HCT116 (cell line): ENCODE data around the gene ALDH1A1. TPM values are rescaled to one million over a fixed set of nuclear protein-coding genes. Genes with fewer than 3 reads are reported as not detected.

ENCODE experiments used
- ATAC-seq: fragments of 200-7000 bp; cut with Tn5 transposase; 2 replicates; pipeline ENCODE4 v1.9.1; 2020; ENCODE audit warnings: mild to moderate bottlenecking, moderate library complexity
- BruUV-seq: library from RNA; stranded (reverse); fragments of 400-500 nt; replicated peaks from 2 replicates; lab custom pipeline; 2021; lab: Mats Ljungman, UMichigan
- CTCF ChIA-PET: fragments of 300-600 bp; sonication (Branson Sonifier 250); formaldehyde crosslinking; loops from one replicate; lab custom pipeline; 2021; ENCODE audit warnings: antibody characterized with exemption; lab: Charles Lee
- POLR2A ChIA-PET: fragments of 300-600, 350-600 bp; sonication (Branson Sonifier 250); formaldehyde crosslinking; loops from one replicate; lab custom pipeline; 2021; ENCODE audit warnings: antibody characterized with exemption; lab: Charles Lee
- RAD21 ChIA-PET, 2 experiments: fragments of 300-600 bp; sonication (Branson Sonifier 250); formaldehyde crosslinking; loops; one replicate each; lab custom pipeline; 2023; ENCODE audit warnings: low total read pairs in 2 of 2; ENCODE audit not compliant: uncharacterized antibody in 2 of 2, unreplicated experiment in 2 of 2, low non-redundant PET in 1 of 2; lab: Charles Lee
- DNase-seq: peaks from one replicate; pipeline ENCODE4 v3.0.0-alpha.2; 2010; ENCODE audit warnings: low read depth, low spot score
- H2AFZ ChIP-seq: fragments of 200-600 bp; shearing (Covaris generic), sonication (generic); 2 replicates; pipeline ENCODE4 v1.6.1; 2017; ENCODE audit warnings: low read depth, mixed run types, mixed read lengths, antibody characterized with exemption, low read length; ENCODE audit not compliant: poor library complexity, severe bottlenecking
- H3K27ac ChIP-seq: 2 replicates; pipeline ENCODE4 v1.5.1; 2012; ENCODE audit warnings: low read depth, low read length
- H3K27me3 ChIP-seq: fragments of 200-600 bp; sonication (generic); 2 replicates; pipeline ENCODE4 v1.6.1; 2016; ENCODE audit warnings: mixed run types, low read length, mixed read lengths; ENCODE audit not compliant: insufficient read depth
- H3K36me3 ChIP-seq, 2 experiments: fragments of 200-500 bp in 1 of 2; fragments of 200-600 bp in 1 of 2; sonication (Bioruptor generic) in 1 of 2; sonication (generic) in 1 of 2; 2 replicates each; pipeline versions ENCODE4 v1.5.1 to v1.6.1; 2014 to 2016; ENCODE audit warnings: low read length in 2 of 2, inconsistent platforms in 1 of 2, mixed read lengths in 1 of 2, mixed run types in 1 of 2; ENCODE audit not compliant: insufficient read depth in 2 of 2, control insufficient read depth in 1 of 2
- H3K4me1 ChIP-seq, 2 experiments: fragments of 200-600 bp in 1 of 2; sonication (generic) in 1 of 2; 2 replicates each; pipeline versions ENCODE4 v1.5.1 to v1.6.1; 2012 to 2017; ENCODE audit warnings: low read length in 2 of 2, inconsistent platforms in 1 of 2, mild to moderate bottlenecking in 1 of 2, mixed read lengths in 1 of 2, mixed run types in 1 of 2, moderate library complexity in 1 of 2; ENCODE audit not compliant: insufficient read depth in 2 of 2, control insufficient read depth in 1 of 2
- H3K4me2 ChIP-seq: fragments of 200-600 bp; sonication (generic); 2 replicates; pipeline ENCODE4 v1.6.1; 2017; ENCODE audit warnings: mixed run types, low read length, mixed read lengths
- H3K4me3 ChIP-seq, 2 experiments: fragments of 200-600 bp in 1 of 2; sonication (generic) in 1 of 2; replicated peaks in 1 of 2; 2 replicates each; pipeline ENCODE4 v1.5.1; 2011 to 2016; ENCODE audit warnings: low read length in 2 of 2, control low read depth in 1 of 2, low read depth in 1 of 2, mild to moderate bottlenecking in 1 of 2, mixed read lengths in 1 of 2, mixed run types in 1 of 2
- H3K79me2 ChIP-seq: fragments of 200-600 bp; sonication (generic); 2 replicates; pipeline ENCODE4 v1.6.1; 2017; ENCODE audit warnings: mild to moderate bottlenecking, mixed run types, low read length, moderate library complexity, mixed read lengths; ENCODE audit not compliant: insufficient read depth
- H3K9ac ChIP-seq: fragments of 200-600 bp; sonication (generic); 2 replicates; pipeline ENCODE4 v1.6.1; 2016; ENCODE audit warnings: low read length, mixed read lengths
- H3K9me2 ChIP-seq: fragments of 200-600 bp; sonication (generic), shearing (Covaris generic); 2 replicates; pipeline ENCODE4 v1.6.1; 2017; ENCODE audit warnings: mixed run types, mild to moderate bottlenecking, moderate library complexity; ENCODE audit not compliant: insufficient read depth
- H3K9me3 ChIP-seq, 2 experiments: fragments of 200-500 bp in 1 of 2; fragments of 200-600 bp in 1 of 2; sonication (Bioruptor generic) in 1 of 2; sonication (generic) in 1 of 2; 2 replicates each; pipeline ENCODE4 v1.6.1; 2014 to 2017; ENCODE audit warnings: low read length in 2 of 2, mixed read lengths in 2 of 2, inconsistent platforms in 1 of 2, low read depth in 1 of 2, mild to moderate bottlenecking in 1 of 2, mixed run types in 1 of 2, moderate library complexity in 1 of 2; ENCODE audit not compliant: control insufficient read depth in 1 of 2, insufficient read depth in 1 of 2
- H4K20me1 ChIP-seq: fragments of 200-600 bp; sonication (generic), shearing (Covaris generic); 2 replicates; pipeline ENCODE4 v1.6.1; 2017; ENCODE audit warnings: mixed run types, mild to moderate bottlenecking, moderate library complexity; ENCODE audit not compliant: insufficient read depth
- EZH2 ChIP-seq: fragments of 200-600 bp; sonication (generic); IDR thresholded peaks from 2 replicates; pipeline ENCODE4 v1.6.1; 2017; ENCODE audit warnings: antibody characterized with exemption, mixed run types
- EZH2phosphoT487 ChIP-seq: fragments of 200-600 bp; IDR thresholded peaks from 2 replicates; pipeline ENCODE4 v1.6.1; 2018; ENCODE audit warnings: antibody characterized with exemption, borderline replicate concordance
- FOSL1 ChIP-seq: IDR thresholded peaks from 2 replicates; pipeline ENCODE4 v1.6.1; 2012; ENCODE audit warnings: low read depth
- MAX ChIP-seq: IDR thresholded peaks from 2 replicates; pipeline ENCODE4 v1.6.1; 2012
- POLR2AphosphoS5 ChIP-seq: IDR thresholded peaks from 2 replicates; pipeline ENCODE4 v1.6.1; 2011; ENCODE audit warnings: mild to moderate bottlenecking, low read depth, low read length, moderate library complexity
- SRF ChIP-seq: IDR thresholded peaks from 2 replicates; pipeline ENCODE4 v1.6.1; 2012; ENCODE audit warnings: low read depth
- ZFX ChIP-seq: fragments of 450-650 bp; IDR thresholded peaks from 2 replicates; pipeline ENCODE4 v1.6.1; 2017
- ZNF274 ChIP-seq: fragments of 200-500 bp; sonication (Bioruptor generic); IDR thresholded peaks from 2 replicates; pipeline ENCODE4 v1.6.1; 2014; ENCODE audit warnings: mild to moderate bottlenecking, low read depth, low read length, inconsistent platforms
- intact Hi-C: fragments of 100-400 bp; cut with micrococcal nuclease; formaldehyde crosslinking; loops from 2 replicates; pipeline ENCODE4 v1.10.0; 2022
- total RNA-seq: library from RNA; stranded (reverse); gene quantifications from one replicate; pipeline ENCODE4 v1.2.1, GENCODE V29; 2021; ENCODE audit not compliant: unreplicated experiment
- TF ChIP-seq, protein P1 (sequence below): IDR thresholded peaks from 2 replicates; pipeline ENCODE4 v1.6.1; 2011; ENCODE audit warnings: mild to moderate bottlenecking, low read length, moderate library complexity; ENCODE audit not compliant: insufficient replicate concordance; ENCODE audit errors: extremely low read depth

ALDH1A1 gene
- total RNA-seq, 1 experiment from 2014 or later = 0.44 TPM

DNA sequence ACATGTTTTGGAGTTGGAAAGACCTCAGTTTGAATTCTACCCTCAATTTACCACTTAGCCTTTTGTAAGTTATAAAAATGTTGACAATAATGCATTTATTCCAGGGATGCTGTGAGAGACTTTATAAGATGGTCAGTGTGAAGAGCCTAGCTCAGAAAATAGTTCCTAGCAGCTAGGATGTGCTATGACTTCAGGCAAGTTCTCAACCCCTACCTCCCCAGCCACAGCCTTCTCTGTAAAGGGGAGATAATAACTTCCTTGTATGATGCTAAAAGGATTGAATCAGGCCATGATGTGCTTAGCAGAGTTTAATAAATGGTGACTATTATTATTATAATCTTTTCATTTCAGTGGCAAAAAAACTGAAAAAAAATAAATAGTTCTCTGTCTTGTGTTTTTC lies 77.6 kb downstream of the ALDH1A1 start:
- TF ChIP-seq EZH2 (no peak), EZH2phosphoT487 (no peak), FOSL1 (no peak), SRF (no peak), ZFX (no peak), ZNF274 (no peak), POLR2AphosphoS5 (no peak), MAX (no peak)
- TF ChIP-seq, protein P1, sequence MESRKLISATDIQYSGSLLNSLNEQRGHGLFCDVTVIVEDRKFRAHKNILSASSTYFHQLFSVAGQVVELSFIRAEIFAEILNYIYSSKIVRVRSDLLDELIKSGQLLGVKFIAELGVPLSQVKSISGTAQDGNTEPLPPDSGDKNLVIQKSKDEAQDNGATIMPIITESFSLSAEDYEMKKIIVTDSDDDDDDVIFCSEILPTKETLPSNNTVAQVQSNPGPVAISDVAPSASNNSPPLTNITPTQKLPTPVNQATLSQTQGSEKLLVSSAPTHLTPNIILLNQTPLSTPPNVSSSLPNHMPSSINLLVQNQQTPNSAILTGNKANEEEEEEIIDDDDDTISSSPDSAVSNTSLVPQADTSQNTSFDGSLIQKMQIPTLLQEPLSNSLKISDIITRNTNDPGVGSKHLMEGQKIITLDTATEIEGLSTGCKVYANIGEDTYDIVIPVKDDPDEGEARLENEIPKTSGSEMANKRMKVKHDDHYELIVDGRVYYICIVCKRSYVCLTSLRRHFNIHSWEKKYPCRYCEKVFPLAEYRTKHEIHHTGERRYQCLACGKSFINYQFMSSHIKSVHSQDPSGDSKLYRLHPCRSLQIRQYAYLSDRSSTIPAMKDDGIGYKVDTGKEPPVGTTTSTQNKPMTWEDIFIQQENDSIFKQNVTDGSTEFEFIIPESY = no peak
- no peaks in the 10 kb centered on the region for H4K20me1 ChIP-seq
- H3K4me1 ChIP-seq = no peaks in the 10 kb centered on the region
- no peak overlapping the region for H2AFZ ChIP-seq
- no peak overlapping the region for H3K27ac ChIP-seq
- POLR2A ChIA-PET = no interaction called here
- H3K36me3 ChIP-seq = no peaks in the 10 kb centered on the region
- no peaks in the 10 kb centered on the region for H3K79me2 ChIP-seq
- intact Hi-C loops = no loop called here
- BruUV-seq = no TSS peak
- no peaks in the 10 kb centered on the region for H3K27me3 ChIP-seq
- DNase-seq (no peak), ATAC-seq (no peak)
- no peak overlapping the region for H3K4me2 ChIP-seq
- H3K4me3 ChIP-seq = no peak overlapping the region
- H3K9ac ChIP-seq = no peak overlapping the region
- CTCF ChIA-PET = interaction anchor here (2.2 kb wide), 1 partner anchor 148 kb away, joined by 5 read pairs; no protein-coding TSS in a partner anchor
- H3K9me2 ChIP-seq = no peaks in the 10 kb centered on the region
- RAD21 ChIA-PET = interaction anchor here in 1 of 2 experiments (0.6 kb wide), 1 partner anchor 148 kb away, joined by 5 read pairs; no protein-coding TSS in a partner anchor
- H3K9me3 ChIP-seq = no peaks in the 10 kb centered on the region
